Vagina (tissue), 2 donors: Measurements from ENCODE around the gene BRINP1. TPM values are rescaled to one million over a fixed set of nuclear protein-coding genes. Genes with fewer than 3 reads are reported as not detected.

Source experiments
- DNase-seq, 2 donors: peaks; one replicate each; pipeline ENCODE4 v3.0.0-alpha.2; 2017; ENCODE audit errors: extremely low spot score in 2 of 2
- H3K27ac ChIP-seq: fragments of 200-600 bp; sonication (generic); one replicate; pipeline ENCODE4 v1.5.1; 2019
- H3K27me3 ChIP-seq: fragments of 200-600 bp; sonication (generic); one replicate; pipeline ENCODE4 v1.5.1; 2019
- H3K36me3 ChIP-seq, 2 donors: fragments of 200-600 bp; sonication (generic); one replicate each; pipeline ENCODE4 v1.5.1; 2017 to 2019
- H3K4me1 ChIP-seq: fragments of 200-600 bp; sonication (generic); one replicate; pipeline ENCODE4 v1.5.1; 2019
- H3K4me3 ChIP-seq, 2 donors: fragments of 200-600 bp; sonication (generic); 1 replicate in 1 of 2; 2 replicates in 1 of 2; pipeline ENCODE4 v1.5.1; 2016 to 2019
- H3K9me3 ChIP-seq: fragments of 200-600 bp; sonication (generic); one replicate; pipeline ENCODE4 v1.5.1; 2019
- CTCF ChIP-seq, 3 experiments: fragments of 450-650 bp in 2 of 3; fragments of 200-600 bp in 1 of 3; sonication (generic) in 1 of 3; IDR thresholded peaks; one replicate each; pipeline ENCODE4 v1.5.1; 2017 to 2019; ENCODE audit warnings: antibody characterized with exemption in 3 of 3, mild to moderate bottlenecking in 2 of 3, moderate library complexity in 2 of 3
- POLR2A ChIP-seq, 2 donors: fragments of 450-650 bp; IDR thresholded peaks; one replicate each; pipeline ENCODE4 v1.6.1; 2017; ENCODE audit warnings: antibody characterized with exemption in 2 of 2, mild to moderate bottlenecking in 2 of 2, moderate library complexity in 2 of 2
- POLR2AphosphoS5 ChIP-seq, 2 donors: sonication (generic); formaldehyde crosslinking; IDR thresholded peaks; one replicate each; pipeline ENCODE4 v1.9.0; 2017; ENCODE audit warnings: antibody characterized with exemption in 2 of 2, mild to moderate bottlenecking in 2 of 2, low read depth in 1 of 2; ENCODE audit not compliant: insufficient read depth in 1 of 2
- intact Hi-C: fragments of 100-400 bp; cut with DNase I; formaldehyde crosslinking; loops from one replicate; pipeline ENCODE4 v1.15.1; 2023
- total RNA-seq: library from RNA; depleted of rRNA; stranded (reverse); fragments of >200 nt; gene quantifications from one replicate; pipeline ENCODE4 v1.2.3, GENCODE V29; 2016

BRINP1 gene
- total RNA-seq, 1 donor from 2014 or later = 0.49 TPM

- intact Hi-C loops = no loop called here
- H3K27ac ChIP-seq = no peak overlapping the region
- H3K36me3 ChIP-seq = no peaks in the 10 kb centered on the region
- no peaks in the 10 kb centered on the region for H3K4me1 ChIP-seq
- TF ChIP-seq POLR2A (IDR thresholded peaks at IDR 0.05) (no peak), POLR2AphosphoS5 (IDR thresholded peaks at IDR 0.05; ENCODE audit: insufficient read depth in 1 of 2, low read depth in 1 of 2) (no peak), CTCF (IDR thresholded peaks at IDR 0.05) (no peak)
- no peak for DNase-seq
- no peak overlapping the region for H3K4me3 ChIP-seq
- no peaks in the 10 kb centered on the region for H3K27me3 ChIP-seq
- no peaks in the 10 kb centered on the region for H3K9me3 ChIP-seq
Measured at GRCh38 chr9:119409552-119409951, 40.3 kb upstream of the BRINP1 start.

GRCh38 chr9:119400606-119401005, 31.4 kb upstream of the BRINP1 start:
- TF ChIP-seq POLR2A (IDR thresholded peaks at IDR 0.05) (no peak), POLR2AphosphoS5 (IDR thresholded peaks at IDR 0.05; ENCODE audit: insufficient read depth in 1 of 2, low read depth in 1 of 2) (no peak), CTCF (IDR thresholded peaks at IDR 0.05) (no peak)
- Histone ChIP-seq H3K27ac (no peak overlapping the region), H3K9me3 (no peaks in the 10 kb centered on the region), H3K4me3 (no peak overlapping the region), H3K27me3 (no peaks in the 10 kb centered on the region), H3K4me1 (no peaks in the 10 kb centered on the region), H3K36me3 (no peaks in the 10 kb centered on the region)
- intact Hi-C loops = no loop called here
- DNase-seq = no peak

- TF ChIP-seq POLR2A (IDR thresholded peaks at IDR 0.05) (no peak), CTCF (IDR thresholded peaks at IDR 0.05) (no peak), POLR2AphosphoS5 (IDR thresholded peaks at IDR 0.05; ENCODE audit: insufficient read depth in 1 of 2, low read depth in 1 of 2) (no peak)
- H3K27ac ChIP-seq = no peak overlapping the region
- H3K4me3 ChIP-seq = no peak overlapping the region
- no peaks in the 10 kb centered on the region for H3K36me3 ChIP-seq
- intact Hi-C loops = no loop called here
- H3K4me1 ChIP-seq = no peaks in the 10 kb centered on the region
- DNase-seq = no peak
- H3K27me3 ChIP-seq = no peaks in the 10 kb centered on the region
- no peaks in the 10 kb centered on the region for H3K9me3 ChIP-seq
Measured at GRCh38 chr9:119398350-119398749, 29.1 kb upstream of the BRINP1 start.

- no peaks in the 10 kb centered on the region for H3K9me3 ChIP-seq
- TF ChIP-seq CTCF (IDR thresholded peaks at IDR 0.05) = no peak
- TF ChIP-seq POLR2A (IDR thresholded peaks at IDR 0.05) = no peak
- no peak for TF ChIP-seq POLR2AphosphoS5 (IDR thresholded peaks at IDR 0.05; ENCODE audit: insufficient read depth in 1 of 2, low read depth in 1 of 2)
- H3K4me3 ChIP-seq = no peak overlapping the region
- no peaks in the 10 kb centered on the region for H3K27me3 ChIP-seq
- no peaks in the 10 kb centered on the region for H3K36me3 ChIP-seq
- no peak for DNase-seq
- intact Hi-C loops = no loop called here
- H3K27ac ChIP-seq = no peak overlapping the region
- H3K4me1 ChIP-seq = no peaks in the 10 kb centered on the region
Measured at GRCh38 chr9:119391878-119392277, 22.6 kb upstream of the BRINP1 start.

- TF ChIP-seq POLR2AphosphoS5 (IDR thresholded peaks at IDR 0.05; ENCODE audit: insufficient read depth in 1 of 2, low read depth in 1 of 2) = no peak
- no peak for TF ChIP-seq POLR2A (IDR thresholded peaks at IDR 0.05)
- no peak for TF ChIP-seq CTCF (IDR thresholded peaks at IDR 0.05)
- intact Hi-C loops = no loop called here
- Histone ChIP-seq H3K4me1 (no peaks in the 10 kb centered on the region), H3K27me3 (no peaks in the 10 kb centered on the region), H3K27ac (no peak overlapping the region), H3K36me3 (no peaks in the 10 kb centered on the region), H3K9me3 (no peaks in the 10 kb centered on the region), H3K4me3 (no peak overlapping the region)
- no peak for DNase-seq
Measured at GRCh38 chr9:119375892-119376291, 6.7 kb upstream of the BRINP1 start.
